ENCODE data around the gene CRY2.

- TF ChIP-seq CTCF (IDR thresholded peaks at IDR 0.05) (no peak), POLR2A (IDR thresholded peaks at IDR 0.05) (no peak)
These were observed 44.6 kb upstream of the CRY2 start for GRCh38 chr11:45802531-45803317.
